HG02798 (cell line): ENCODE results near the gene CCDC82.

Experiments used
- ATAC-seq: cut with Tn5 transposase; IDR thresholded peaks from one replicate; pipeline ENCODE4 v1.9.1; 2021; ENCODE audit warnings: mild to moderate bottlenecking; ENCODE audit not compliant: unreplicated experiment, poor library complexity

Gene CCDC82

DNA sequence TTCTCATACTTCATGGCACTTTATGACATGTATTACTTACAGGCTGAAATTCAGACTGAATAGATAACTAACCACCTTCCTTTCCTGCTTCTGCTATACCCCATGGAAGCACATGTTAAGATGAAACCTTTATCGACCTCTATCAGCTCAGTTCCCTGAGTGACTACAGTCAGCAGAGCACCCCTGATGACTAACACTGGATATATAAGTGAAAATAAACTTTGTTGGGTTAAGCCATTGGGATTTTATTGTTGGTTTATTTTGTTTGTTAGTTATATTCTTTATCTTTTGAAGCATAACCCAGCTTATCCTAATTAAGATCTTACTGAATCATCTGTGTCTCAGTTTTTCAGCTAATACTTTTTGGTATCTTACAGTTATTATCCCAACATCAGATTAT, 23.7 kb downstream of the CCDC82 start:
- ATAC-seq: no peak

GRCh38 chr11:96365493-96365892, 24.2 kb downstream of the CCDC82 start:
- ATAC-seq: no peak

- no peak for ATAC-seq
Measured at GRCh38 chr11:96361778-96362177, 27.9 kb downstream of the CCDC82 start.

- ATAC-seq: no peak
Measured at GRCh38 chr11:96358321-96358720, 31.4 kb downstream of the CCDC82 start.

- no peak for ATAC-seq
Measured at GRCh38 chr11:96357794-96358193, 31.9 kb downstream of the CCDC82 start.

DNA sequence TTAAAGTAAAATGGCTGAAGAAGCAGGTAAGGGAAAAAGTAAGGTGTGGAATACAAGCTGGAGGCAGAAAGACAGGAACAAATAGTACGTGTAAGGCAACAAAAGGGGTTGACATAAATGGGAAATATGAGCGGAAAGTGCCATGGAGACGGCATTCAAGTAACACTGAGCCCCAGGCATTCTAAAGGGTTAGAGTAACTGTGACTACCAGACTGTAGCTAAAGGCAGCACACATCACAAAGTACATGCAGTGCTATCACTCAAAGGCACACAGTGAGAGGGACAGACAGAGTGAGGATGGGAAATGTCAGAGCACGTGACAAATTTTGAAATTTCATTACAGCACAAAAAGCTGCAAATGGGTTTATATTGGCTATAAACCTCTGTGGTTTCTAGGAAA, 32.9 kb downstream of the CCDC82 start:
- ATAC-seq: no peak

DNA sequence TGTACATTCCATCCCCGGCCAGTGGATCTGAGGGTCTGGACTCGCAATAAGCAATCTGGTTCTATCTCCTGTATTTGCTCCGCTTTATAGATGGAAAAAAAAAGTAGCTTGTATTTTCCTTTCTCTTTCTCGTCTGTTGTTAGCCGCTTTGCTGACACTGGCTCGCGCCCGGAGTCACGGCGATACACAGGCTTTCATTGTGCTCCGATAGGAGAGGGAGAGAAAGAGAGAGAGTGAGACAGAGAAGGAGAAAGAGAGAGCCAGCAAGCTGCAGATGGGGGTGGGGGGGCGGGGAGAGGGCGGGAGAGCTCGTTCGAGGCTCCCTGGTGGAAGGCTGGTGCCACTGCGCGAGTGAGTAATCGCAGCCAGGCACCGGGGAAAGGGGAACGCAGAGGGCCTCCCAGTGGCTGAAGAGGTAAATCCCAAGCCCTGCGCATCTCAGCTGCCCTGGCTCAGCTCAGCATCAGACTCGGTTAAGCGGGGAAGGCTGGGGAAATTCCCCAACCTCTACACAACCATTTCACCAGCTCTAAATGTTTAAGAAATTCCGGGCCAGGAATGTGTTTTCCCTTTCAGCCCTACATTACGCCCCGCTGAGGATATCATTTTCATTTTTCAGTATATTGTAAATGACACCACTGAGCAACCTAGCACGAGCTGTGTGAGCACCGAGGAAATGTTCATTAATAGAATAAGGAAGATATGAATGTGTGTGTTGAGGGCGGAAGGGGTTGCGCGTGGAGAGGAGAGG, 46.6 kb downstream of the CCDC82 start, which contains the start of gene MAML2:
TSS of gene MAML2 (minus strand) at position 235 of the 751 bp plus-strand sequence. CDS start 1,300 bp downstream, outside the sequence.
- ATAC-seq: peak; percentile 89

DNA sequence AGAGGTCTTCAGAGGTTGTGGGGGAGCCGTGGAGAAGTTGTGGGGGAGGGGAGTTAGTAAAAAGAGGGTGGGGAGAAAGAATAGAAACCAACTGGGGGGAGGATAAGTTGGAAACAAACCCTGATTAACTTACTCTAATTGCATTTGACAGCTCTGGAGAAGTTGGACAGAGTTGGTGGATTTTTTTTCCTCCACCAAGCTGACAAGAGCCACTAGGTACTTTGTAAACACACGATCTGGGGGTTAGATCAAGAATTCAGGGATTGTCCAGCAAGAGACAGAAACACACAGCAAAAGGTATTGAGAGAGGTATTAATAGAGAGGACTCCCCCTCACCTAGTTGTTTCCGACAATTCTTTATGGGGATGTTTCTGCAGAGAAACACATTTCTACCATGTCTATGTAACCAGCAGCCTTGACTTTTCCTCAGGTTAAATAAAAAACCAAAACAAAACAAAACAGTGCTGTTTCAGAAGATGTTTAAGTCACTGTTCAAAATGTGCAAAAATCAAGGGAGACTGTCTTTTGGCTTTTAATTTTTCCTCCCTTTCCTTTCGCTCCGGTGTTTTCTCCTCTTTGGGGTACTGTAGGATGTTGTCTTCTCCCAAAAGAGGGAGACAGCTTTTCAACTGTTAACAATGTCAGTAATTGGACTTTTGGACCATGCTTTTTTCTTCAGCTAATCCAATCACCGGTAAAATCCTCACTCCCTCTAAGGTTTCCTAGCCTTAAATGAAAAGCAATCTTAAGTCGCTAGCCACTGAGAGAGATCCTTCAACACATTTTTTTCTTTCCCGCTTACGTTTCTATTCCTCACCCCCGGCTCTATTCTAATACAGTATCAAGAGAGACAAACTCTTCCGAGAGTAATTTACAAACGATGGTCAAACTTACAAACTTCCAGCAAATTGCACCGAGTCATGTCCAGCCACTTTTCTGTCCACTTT, 47.4 kb downstream of the CCDC82 start:
- ATAC-seq: no peak

DNA sequence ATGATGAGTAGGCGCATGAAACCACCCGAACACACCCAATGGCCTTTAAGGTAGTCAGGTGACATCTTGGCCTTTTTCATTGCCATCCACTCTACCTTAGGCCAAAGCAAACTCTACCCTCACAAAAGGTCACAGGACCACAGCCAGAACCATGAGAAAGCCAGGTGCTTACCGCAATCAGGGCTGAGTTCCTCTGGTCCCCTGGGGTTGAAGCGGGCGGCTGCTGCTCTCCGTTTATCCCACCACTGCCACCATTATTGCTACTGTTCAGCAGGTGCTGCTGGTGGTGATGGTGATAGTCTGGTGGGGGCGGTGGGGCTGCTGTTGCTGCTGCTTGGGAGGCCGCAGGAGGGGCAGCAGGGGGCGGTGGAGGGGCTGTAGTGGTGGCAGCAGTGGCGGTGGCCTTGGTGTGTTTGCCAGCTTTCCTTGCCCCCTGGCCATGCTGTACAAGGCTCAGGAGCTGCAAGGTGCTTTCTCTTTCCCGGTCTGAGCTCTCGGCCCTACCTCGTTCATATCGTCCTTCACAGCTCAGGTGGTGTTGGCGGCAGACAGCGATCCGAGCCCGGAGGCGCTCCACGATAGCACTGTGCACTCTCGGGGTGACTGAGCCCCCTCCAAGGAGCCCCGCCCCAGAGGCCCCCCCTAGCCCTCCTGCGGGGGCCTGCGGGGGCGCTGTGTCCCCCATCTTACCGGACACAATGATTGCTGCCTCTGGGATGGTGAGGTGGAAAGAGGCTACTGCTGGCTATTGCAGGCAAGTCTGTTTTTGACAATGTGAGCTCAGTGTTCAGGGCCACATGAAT, 48.3 kb downstream of the CCDC82 start:
- peak; percentile 25 for ATAC-seq

DNA sequence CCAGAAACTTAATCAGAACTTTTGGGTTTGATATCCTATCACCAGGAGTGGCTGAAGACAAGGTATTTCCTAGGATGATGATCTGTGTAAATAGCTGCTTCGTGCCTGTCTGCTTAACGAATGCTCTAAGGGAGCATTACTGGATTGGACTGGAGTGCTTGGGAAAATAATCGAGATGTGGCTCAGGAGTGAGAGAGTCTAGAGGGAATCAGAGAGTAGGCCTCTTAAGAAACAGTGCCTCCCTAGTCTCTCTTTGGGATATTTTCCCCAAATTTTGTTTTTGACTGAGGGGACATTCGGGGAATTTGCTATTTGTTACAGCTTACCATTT, 49.2 kb downstream of the CCDC82 start:
- ATAC-seq: no peak

GRCh38 chr11:96339706-96340554, 49.8 kb downstream of the CCDC82 start:
- no peak for ATAC-seq

- peak; percentile 43 for ATAC-seq
Measured at GRCh38 chr11:96338910-96339705, 50.6 kb downstream of the CCDC82 start.

GRCh38 chr11:96337541-96338431, 51.9 kb downstream of the CCDC82 start:
- ATAC-seq: peak; percentile 38

DNA sequence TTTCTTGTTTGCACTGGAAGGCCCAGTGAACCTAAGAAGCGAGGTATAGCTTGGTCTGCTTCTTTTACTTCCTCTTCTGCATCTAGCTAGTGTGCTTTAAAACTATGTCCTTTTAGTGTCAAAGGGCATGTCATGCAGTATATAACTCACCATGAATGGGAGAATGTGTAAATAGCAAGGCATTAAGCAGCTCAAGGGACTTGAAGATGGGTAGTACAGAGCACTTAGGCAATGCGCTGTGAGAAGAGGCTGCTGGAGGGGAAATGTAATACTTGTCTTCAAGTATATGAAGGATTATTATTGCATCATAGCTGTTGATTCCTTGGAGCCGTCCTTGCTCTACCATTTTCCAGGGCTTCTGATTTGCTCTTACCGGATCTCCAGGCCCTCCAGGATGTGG, 54.3 kb downstream of the CCDC82 start:
- ATAC-seq: no peak

- ATAC-seq: no peak
Measured at GRCh38 chr11:96334219-96334618, 55.5 kb downstream of the CCDC82 start.

DNA sequence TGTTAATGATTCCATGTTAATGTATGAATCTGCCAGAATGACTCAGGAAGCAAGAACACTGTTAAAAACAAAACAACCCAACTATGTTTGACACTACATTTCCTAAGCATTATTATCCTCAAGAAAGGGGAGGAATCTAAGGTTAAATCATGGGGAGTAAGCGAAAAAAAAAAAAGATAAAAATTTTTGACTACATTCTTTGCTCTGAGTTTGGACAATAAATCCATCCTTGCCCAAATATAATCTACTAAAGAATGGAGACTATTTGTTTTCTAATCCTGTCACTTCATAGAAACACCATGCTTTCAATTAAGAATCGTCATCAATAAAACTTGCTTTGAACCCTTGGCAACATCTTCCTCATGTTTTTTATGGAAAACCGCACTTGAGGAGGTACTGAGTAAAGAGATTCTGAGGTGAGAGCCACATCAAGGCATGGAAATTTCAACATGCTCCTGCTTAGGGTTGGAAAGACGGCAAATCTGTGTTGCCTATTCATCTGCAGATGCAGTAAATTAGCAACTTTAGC, 56.5 kb downstream of the CCDC82 start:
- ATAC-seq: no peak

GRCh38 chr11:96332126-96332771, 57.5 kb downstream of the CCDC82 start:
- no peak for ATAC-seq
